BLaER1 treated with 17β-estradiol and CSF1 and Interleukin-3, amounts not matched to agents 10 nM and 100 nM (cell line): ENCODE measurements around the gene INAFM2.

Source experiments
- H3K27ac ChIP-seq, 11 experiments: shearing (Covaris generic); formaldehyde crosslinking; 2 replicates each; pipeline ENCODE4 v1.8.1; 2022
- H3K27me3 ChIP-seq, 11 experiments: shearing (Covaris generic); formaldehyde crosslinking; 2 replicates each; pipeline ENCODE4 v1.8.1; 2022
- H3K36me3 ChIP-seq, 11 experiments: shearing (Covaris generic); formaldehyde crosslinking; 2 replicates each; pipeline ENCODE4 v1.8.1; 2022
- H3K4me1 ChIP-seq, 10 experiments: shearing (Covaris generic); formaldehyde crosslinking; 2 replicates each; pipeline ENCODE4 v1.8.1; 2022
- H3K4me2 ChIP-seq, 11 experiments: shearing (Covaris generic); formaldehyde crosslinking; 2 replicates each; pipeline ENCODE4 v1.8.1; 2022
- H3K4me3 ChIP-seq, 10 experiments: shearing (Covaris generic); formaldehyde crosslinking; 2 replicates each; pipeline ENCODE4 v1.8.1; 2022
- H3K9ac ChIP-seq, 11 experiments: shearing (Covaris generic); formaldehyde crosslinking; 2 replicates each; pipeline ENCODE4 v1.8.1; 2022
- H3K9me3 ChIP-seq, 11 experiments: shearing (Covaris generic); formaldehyde crosslinking; replicated peaks in 1 of 11; 2 replicates each; pipeline ENCODE4 v1.8.1; 2022
- H4K20me1 ChIP-seq, 11 experiments: shearing (Covaris generic); formaldehyde crosslinking; 2 replicates each; pipeline ENCODE4 v1.8.1; 2022
- Cebpa-rat ChIP-seq, 11 experiments: shearing (Covaris generic); IDR thresholded peaks; 2 replicates each; pipeline ENCODE4 v1.8.1; 2022

INAFM2 gene

GRCh38 chr15:40303576-40303975 is 19.9 kb upstream of the INAFM2 start:
- Histone ChIP-seq H3K4me2 (peak overlapping the region in 5 of 11 experiments; percentile 35 to 100 (median 97); a peak in 6 of 22 replicates), H4K20me1 (peaks cover 0 to 80% (median 18%) of the 10 kb centered on the region in 11 experiments; a peak in 12 of 22 replicates), H3K4me3 (no peak overlapping the region), H3K4me1 (peaks cover 44 to 74% (median 54%) of the 10 kb centered on the region in 10 experiments), H3K9me3 (peaks cover 0 to 32% (median 19%) of the 10 kb centered on the region in 11 experiments; a peak in 18 of 22 replicates), H3K36me3 (peaks cover 41 to 72% (median 60%) of the 10 kb centered on the region in 11 experiments), H3K27ac (no peak overlapping the region), H3K27me3 (no peaks in the 10 kb centered on the region), H3K9ac (no peak overlapping the region)
- no peak for TF ChIP-seq Cebpa-rat (IDR thresholded peaks at IDR 0.05)

GRCh38 chr15:40305281-40305680 is 18.2 kb upstream of the INAFM2 start:
- peaks cover 0 to 63% (median 18%) of the 10 kb centered on the region in 11 experiments; a peak in 12 of 22 replicates for H4K20me1 ChIP-seq
- TF ChIP-seq Cebpa-rat (IDR thresholded peaks at IDR 0.05) = no peak
- peaks cover 0 to 23% (median 10%) of the 10 kb centered on the region in 11 experiments; a peak in 18 of 22 replicates for H3K9me3 ChIP-seq
- no peak overlapping the region for H3K27ac ChIP-seq
- H3K27me3 ChIP-seq = no peaks in the 10 kb centered on the region
- peaks cover 59 to 91% (median 71%) of the 10 kb centered on the region in 10 experiments for H3K4me1 ChIP-seq
- peak overlapping the region in 3 of 10 experiments; percentile 66 to 83 (median 81); a peak in 6 of 20 replicates for H3K4me3 ChIP-seq
- H3K36me3 ChIP-seq = peaks cover 30 to 55% (median 43%) of the 10 kb centered on the region in 11 experiments
- peak overlapping the region in 1 of 11 experiments; percentile 35; a peak in 2 of 22 replicates for H3K9ac ChIP-seq
- peak overlapping the region in 9 of 11 experiments; percentile 91 to 100 (median 98); a peak in 16 of 22 replicates for H3K4me2 ChIP-seq

DNA sequence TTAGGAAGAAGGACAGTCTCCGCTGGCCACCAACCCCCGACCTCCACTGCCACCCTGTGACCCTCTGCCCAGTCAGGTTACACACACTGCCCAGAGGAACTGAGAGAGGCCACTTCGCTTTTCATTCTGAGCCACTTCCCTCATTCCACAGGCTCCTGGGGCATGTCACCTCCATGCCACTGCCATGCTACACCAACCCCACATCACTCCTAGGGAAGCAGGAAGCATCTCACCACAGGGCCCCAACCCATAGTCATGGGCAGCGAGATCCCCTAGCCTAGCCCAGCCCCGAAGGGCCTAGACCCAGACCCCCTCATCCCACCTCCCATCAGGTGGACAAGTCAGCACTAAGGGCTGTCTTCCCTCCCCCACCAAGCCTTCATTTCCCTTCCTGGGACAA is 17.1 kb upstream of the INAFM2 start:
- Histone ChIP-seq H3K4me2 (peak overlapping the region; percentile 91 to 100 (median 98)), H3K27ac (peak overlapping the region; percentile 56 to 94 (median 91); a peak in 20 of 22 replicates), H4K20me1 (peaks cover 0 to 54% (median 18%) of the 10 kb centered on the region in 11 experiments; a peak in 12 of 22 replicates), H3K4me3 (peak overlapping the region; percentile 55 to 83 (median 66)), H3K4me1 (peaks cover 53 to 90% (median 73%) of the 10 kb centered on the region in 10 experiments), H3K27me3 (no peaks in the 10 kb centered on the region), H3K36me3 (peaks cover 19 to 44% (median 32%) of the 10 kb centered on the region in 11 experiments; a peak in 21 of 22 replicates), H3K9me3 (peaks cover 0 to 12% (median 0%) of the 10 kb centered on the region in 11 experiments; a peak in 7 of 22 replicates), H3K9ac (peak overlapping the region; percentile 79 to 90 (median 85))
- no peak for TF ChIP-seq Cebpa-rat (IDR thresholded peaks at IDR 0.05)

- Histone ChIP-seq H4K20me1 (peaks cover 0 to 49% (median 18%) of the 10 kb centered on the region in 11 experiments; a peak in 12 of 22 replicates), H3K4me1 (peaks cover 48 to 88% (median 69%) of the 10 kb centered on the region in 10 experiments), H3K27ac (peak overlapping the region; percentile 56 to 94 (median 91)), H3K9me3 (peaks cover 0 to 7% (median 0%) of the 10 kb centered on the region in 11 experiments; a peak in 4 of 22 replicates), H3K27me3 (no peaks in the 10 kb centered on the region), H3K36me3 (peaks cover 13 to 39% (median 27%) of the 10 kb centered on the region in 11 experiments; a peak in 21 of 22 replicates), H3K4me2 (peak overlapping the region; percentile 91 to 100 (median 98)), H3K9ac (peak overlapping the region; percentile 79 to 90 (median 85)), H3K4me3 (peak overlapping the region; percentile 55 to 83 (median 66))
- TF ChIP-seq Cebpa-rat (IDR thresholded peaks at IDR 0.05) = no peak
Observed at GRCh38 chr15:40306908-40307307, 16.6 kb upstream of the INAFM2 start.

DNA sequence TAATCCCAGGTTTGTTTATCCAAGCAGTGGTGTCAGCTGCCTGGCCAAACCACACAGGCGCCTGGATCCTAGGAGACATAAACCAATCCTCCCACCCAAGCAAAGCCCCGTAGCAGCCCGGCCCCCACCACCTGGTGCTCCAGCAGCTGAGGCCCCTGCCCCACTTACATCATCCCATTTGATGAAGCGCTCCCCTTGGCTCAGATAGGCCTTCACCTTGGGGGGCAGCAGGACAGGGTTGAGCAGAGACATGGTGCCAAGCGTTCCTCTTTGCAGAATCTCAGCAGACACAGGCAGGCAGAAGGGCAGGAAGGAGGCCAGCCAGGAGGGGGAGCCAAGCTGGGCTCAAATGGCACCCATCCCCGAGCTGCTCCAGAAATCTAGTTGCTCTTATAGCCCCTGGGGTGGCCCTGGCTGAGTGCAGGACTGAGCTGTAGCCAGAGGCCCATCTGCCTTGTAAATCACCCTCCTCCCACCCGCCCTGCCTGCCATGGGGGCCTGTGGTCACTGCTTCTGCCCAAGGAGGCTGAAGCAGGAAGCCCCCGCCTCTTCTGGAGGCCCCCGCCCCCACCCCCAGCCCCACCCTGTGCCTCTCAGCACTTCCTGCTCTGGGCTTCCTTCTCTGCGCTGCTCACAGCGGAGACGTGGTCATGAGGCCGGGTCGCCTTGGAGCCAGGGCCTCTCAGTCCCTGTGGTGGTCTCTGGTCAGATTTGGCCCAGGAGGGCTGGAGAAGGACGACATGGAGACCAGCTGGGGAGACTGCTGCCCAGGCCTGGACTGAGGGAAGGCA is 15.9 kb upstream of the INAFM2 start, which contains the start of gene PLCB2:
Gene PLCB2 (minus strand): TSS at position 515 of the 791 bp plus-strand sequence. CDS start 263 bp downstream, at position 252.
- peak within 1 kb of the TSS; percentile 55 to 83 (median 66) for H3K4me3 ChIP-seq
- peaks cover 0 to 42% (median 18%) of the 10 kb centered on the region in 11 experiments; a peak in 12 of 22 replicates for H4K20me1 ChIP-seq
- H3K27ac ChIP-seq = peak within 1 kb of the TSS; percentile 85 to 94 (median 91)
- no peaks in the 10 kb centered on the region for H3K9me3 ChIP-seq
- H3K4me2 ChIP-seq = peak within 1 kb of the TSS; percentile 91 to 100 (median 98)
- H3K27me3 ChIP-seq = no peaks in the 10 kb centered on the region
- H3K4me1 ChIP-seq = peaks cover 44 to 81% (median 63%) of the 10 kb centered on the region in 10 experiments
- TF ChIP-seq Cebpa-rat (IDR thresholded peaks at IDR 0.05) = no peak
- H3K36me3 ChIP-seq = peaks cover 6 to 32% (median 20%) of the 10 kb centered on the region in 11 experiments; a peak in 21 of 22 replicates
- peak within 1 kb of the TSS; percentile 79 to 92 (median 86) for H3K9ac ChIP-seq

DNA sequence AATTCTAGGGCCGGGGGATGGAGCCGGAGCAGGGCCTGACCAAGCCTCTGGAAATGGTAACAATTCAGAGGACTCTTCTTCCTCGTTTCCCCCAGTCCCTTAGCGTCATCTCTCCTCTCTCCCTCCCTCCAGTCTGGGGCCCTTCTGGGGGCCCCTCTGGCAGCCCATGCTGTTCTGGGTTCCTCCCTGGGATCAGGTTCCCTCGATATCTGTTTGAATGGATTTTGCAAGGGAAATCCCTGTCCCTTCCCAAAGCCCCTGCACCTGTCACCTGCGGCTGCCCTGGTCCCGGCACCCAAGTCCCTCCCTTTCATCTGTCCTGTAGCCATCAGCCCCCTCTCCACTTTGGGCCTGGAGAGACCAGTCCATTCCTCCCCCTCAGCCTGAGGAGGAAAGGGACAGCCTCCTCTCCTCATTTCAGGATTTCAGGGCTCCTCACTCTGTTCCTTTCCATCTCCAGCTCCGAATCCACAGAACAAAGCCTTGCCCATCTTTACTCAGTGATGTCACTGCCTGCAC is 14.1 kb upstream of the INAFM2 start:
- peaks cover 0 to 24% (median 7%) of the 10 kb centered on the region in 11 experiments; a peak in 12 of 22 replicates for H4K20me1 ChIP-seq
- no peaks in the 10 kb centered on the region for H3K9me3 ChIP-seq
- no peak for TF ChIP-seq Cebpa-rat (IDR thresholded peaks at IDR 0.05)
- peak overlapping the region in 10 of 11 experiments; percentile 85 to 94 (median 92); a peak in 20 of 22 replicates for H3K27ac ChIP-seq
- H3K4me3 ChIP-seq = peak overlapping the region in 7 of 10 experiments; percentile 57 to 83 (median 66); a peak in 12 of 20 replicates
- peak overlapping the region; percentile 7 to 86 (median 84); a peak in 17 of 22 replicates for H3K9ac ChIP-seq
- peaks cover 45 to 78% (median 65%) of the 10 kb centered on the region in 10 experiments for H3K4me1 ChIP-seq
- H3K27me3 ChIP-seq = peaks cover 0 to 10% (median 0%) of the 10 kb centered on the region in 11 experiments; a peak in 3 of 22 replicates
- peak overlapping the region; percentile 91 to 100 (median 98) for H3K4me2 ChIP-seq
- H3K36me3 ChIP-seq = peaks cover 0 to 14% (median 2%) of the 10 kb centered on the region in 11 experiments; a peak in 9 of 22 replicates

- peak overlapping the region in 5 of 11 experiments; percentile 86 to 93 (median 90); a peak in 6 of 22 replicates for H3K27ac ChIP-seq
- peaks cover 0 to 11% (median 0%) of the 10 kb centered on the region in 11 experiments; a peak in 4 of 22 replicates for H3K27me3 ChIP-seq
- peak overlapping the region in 5 of 11 experiments; percentile 79 to 86 (median 86); a peak in 4 of 22 replicates for H3K9ac ChIP-seq
- peak overlapping the region in 1 of 10 experiments; percentile 81; a peak in 1 of 20 replicates for H3K4me3 ChIP-seq
- TF ChIP-seq Cebpa-rat (IDR thresholded peaks at IDR 0.05) = no peak
- H3K36me3 ChIP-seq = peaks cover 0 to 7% (median 0%) of the 10 kb centered on the region in 11 experiments; a peak in 6 of 22 replicates
- H3K4me2 ChIP-seq = peak overlapping the region in 10 of 11 experiments; percentile 91 to 100 (median 98); a peak in 17 of 22 replicates
- H3K4me1 ChIP-seq = peaks cover 45 to 74% (median 64%) of the 10 kb centered on the region in 10 experiments
- peaks cover 0 to 15% (median 4%) of the 10 kb centered on the region in 11 experiments; a peak in 10 of 22 replicates for H4K20me1 ChIP-seq
- H3K9me3 ChIP-seq = no peaks in the 10 kb centered on the region
Observed at GRCh38 chr15:40310001-40310959, 13.2 kb upstream of the INAFM2 start.
